HG03442 (cell line): Measurements from ENCODE around the gene ARHGAP18.

Experiments used
- ATAC-seq: cut with Tn5 transposase; IDR thresholded peaks from one replicate; pipeline ENCODE4 v1.9.1; 2021; ENCODE audit warnings: mild to moderate bottlenecking, moderate library complexity; ENCODE audit not compliant: unreplicated experiment

The ARHGAP18 gene

DNA sequence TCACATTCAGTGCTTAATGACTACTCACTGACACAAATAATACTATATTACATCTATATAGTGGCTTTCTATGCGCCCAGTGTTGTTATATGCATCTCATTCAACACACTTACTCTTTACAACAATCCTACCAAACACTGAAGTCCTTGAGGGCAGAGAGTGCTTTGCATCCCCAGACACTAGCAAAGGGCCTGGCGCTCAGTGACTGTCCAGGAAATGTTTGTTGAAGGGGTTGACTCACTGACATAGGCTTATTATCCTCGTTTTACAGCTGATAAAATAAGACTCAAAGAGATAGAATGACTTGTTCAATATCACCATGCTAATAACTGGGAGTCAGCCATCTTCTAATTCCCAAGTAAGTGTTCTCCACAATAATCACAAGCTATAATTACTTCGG, 163.3 kb downstream of the ARHGAP18 start:
- no peak for ATAC-seq

DNA sequence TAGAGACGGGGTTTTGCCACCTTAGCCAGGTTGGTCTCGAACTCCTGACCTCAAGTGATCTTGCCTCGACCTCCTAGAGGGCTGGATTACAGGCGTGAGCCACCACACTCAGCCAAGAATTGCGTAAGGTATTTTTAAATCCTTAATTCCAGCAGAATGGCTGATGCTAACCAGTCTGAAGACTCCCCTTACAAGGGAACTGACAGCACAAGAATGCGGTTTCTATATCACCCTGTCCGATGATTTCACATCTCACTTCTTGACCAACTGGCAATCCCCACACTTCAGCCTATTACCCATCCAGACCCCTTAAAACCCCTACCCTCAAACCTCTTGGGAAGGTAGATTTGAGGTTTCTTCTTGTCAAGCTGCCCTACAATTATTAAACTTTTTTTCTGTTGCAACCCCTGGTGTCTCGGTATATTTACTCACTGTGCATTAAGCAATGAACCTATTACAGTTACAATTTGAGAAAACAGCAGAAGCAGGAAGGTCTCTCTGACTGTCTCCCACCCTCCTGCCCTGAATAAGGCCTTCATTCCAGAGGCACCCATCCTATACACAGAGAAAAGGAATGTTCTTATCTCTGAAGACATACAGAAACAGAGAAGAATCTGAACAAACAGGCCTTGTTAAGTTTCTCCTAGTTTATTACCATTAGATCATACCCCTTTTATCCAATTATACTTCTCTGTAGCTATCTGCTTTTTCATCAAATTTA, 164.9 kb downstream of the ARHGAP18 start:
- no peak for ATAC-seq

GRCh38 chr6:129543981-129544380, 166.0 kb downstream of the ARHGAP18 start:
- no peak for ATAC-seq

DNA sequence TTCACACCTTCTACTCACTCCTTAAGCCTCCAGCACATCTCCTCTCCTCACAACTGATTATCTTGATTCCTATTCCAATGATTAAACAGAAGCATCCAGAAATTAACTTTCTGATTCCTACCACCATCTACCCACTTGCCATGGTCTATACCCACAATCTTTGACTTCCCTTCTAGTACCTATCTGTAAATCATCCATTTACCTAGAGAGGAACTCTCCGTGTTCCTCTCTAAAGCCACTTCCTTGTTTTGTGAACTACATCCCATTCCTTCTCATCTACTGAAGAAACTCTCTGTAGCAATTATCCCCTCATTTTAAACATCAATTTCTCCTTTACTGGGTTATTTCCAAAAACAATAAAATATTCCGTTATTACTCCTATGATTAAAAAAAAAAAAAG, 167.3 kb downstream of the ARHGAP18 start:
- no peak for ATAC-seq

GRCh38 chr6:129539032-129539431, 170.9 kb downstream of the ARHGAP18 start:
- no peak for ATAC-seq

DNA sequence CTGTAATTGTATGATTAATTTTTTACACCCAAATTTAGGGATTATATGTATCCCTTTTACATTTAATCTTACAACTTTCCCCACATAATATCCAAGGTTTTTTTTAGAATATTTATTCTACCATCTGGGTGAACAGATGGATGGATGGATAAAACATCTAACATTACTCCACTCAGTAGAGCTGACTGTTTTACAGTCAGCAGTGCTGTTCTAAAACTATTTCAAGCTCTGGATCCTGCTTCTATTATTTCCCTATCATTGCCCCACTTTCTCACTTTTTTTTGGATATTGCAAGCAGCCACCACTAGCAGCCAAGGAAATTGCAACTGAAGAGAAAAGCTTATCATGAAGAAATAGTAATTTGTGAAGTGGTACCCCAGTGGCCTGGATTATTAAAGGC, 173.7 kb downstream of the ARHGAP18 start:
- ATAC-seq = no peak

DNA sequence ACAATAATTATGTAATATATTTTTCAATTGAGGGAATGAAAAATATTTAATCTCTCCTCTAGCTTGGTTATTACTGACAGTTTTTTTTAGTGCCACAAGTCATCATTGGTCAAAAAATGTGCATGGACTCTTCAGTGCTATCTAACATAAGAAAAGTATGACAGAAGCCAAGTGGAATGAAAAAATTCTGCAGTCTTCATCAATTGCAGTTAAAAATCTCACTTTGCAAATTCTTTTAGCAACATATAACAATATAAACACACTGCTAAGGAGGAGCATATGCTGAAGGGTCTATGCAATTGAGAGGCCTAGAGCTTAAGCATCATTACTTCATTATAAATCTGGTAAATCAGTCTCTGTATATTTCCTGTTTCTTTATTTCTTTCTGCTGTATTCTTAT, 175.1 kb downstream of the ARHGAP18 start:
- no peak for ATAC-seq
